Measurements from ENCODE around the gene LIPT2.

Gene LIPT2

DNA sequence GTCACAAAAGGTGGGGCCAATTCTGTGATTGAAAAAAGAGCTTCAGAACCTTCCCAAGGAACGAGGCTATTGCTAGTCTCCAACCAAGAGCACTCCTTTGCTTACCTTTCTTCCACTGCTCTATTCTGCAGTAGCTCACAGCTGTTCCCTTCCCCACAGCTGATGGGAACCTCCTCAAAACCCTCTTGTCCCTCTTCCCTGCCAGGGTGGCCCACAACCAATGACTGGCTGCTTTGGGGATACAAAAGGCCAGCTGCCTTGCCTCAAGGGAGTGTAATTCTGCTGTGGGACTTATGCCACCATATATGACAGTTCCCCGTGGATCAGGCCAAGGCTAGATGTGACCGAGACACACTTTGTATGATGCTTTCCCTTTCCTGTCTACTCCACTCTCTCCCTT is 41.2 kb downstream of the LIPT2 start:
- no peak for ATAC-seq
- TF ChIP-seq ARNTL (CRISPR knock-in tag; IDR thresholded peaks at IDR 0.05; ENCODE audit: borderline replicate concordance, low read depth), result no peak
- TF ChIP-seq ZNF8 (CRISPR knock-in tag; IDR thresholded peaks at IDR 0.05), result no peak
- TF ChIP-seq, protein P1, sequence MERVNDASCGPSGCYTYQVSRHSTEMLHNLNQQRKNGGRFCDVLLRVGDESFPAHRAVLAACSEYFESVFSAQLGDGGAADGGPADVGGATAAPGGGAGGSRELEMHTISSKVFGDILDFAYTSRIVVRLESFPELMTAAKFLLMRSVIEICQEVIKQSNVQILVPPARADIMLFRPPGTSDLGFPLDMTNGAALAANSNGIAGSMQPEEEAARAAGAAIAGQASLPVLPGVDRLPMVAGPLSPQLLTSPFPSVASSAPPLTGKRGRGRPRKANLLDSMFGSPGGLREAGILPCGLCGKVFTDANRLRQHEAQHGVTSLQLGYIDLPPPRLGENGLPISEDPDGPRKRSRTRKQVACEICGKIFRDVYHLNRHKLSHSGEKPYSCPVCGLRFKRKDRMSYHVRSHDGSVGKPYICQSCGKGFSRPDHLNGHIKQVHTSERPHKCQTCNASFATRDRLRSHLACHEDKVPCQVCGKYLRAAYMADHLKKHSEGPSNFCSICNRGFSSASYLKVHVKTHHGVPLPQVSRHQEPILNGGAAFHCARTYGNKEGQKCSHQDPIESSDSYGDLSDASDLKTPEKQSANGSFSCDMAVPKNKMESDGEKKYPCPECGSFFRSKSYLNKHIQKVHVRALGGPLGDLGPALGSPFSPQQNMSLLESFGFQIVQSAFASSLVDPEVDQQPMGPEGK (CRISPR knock-in tag; IDR thresholded peaks at IDR 0.05; ENCODE audit: borderline replicate concordance), result no peak
- TF ChIP-seq ZNF70 (CRISPR knock-in tag; IDR thresholded peaks at IDR 0.05), result no peak
- TF ChIP-seq, protein P2, sequence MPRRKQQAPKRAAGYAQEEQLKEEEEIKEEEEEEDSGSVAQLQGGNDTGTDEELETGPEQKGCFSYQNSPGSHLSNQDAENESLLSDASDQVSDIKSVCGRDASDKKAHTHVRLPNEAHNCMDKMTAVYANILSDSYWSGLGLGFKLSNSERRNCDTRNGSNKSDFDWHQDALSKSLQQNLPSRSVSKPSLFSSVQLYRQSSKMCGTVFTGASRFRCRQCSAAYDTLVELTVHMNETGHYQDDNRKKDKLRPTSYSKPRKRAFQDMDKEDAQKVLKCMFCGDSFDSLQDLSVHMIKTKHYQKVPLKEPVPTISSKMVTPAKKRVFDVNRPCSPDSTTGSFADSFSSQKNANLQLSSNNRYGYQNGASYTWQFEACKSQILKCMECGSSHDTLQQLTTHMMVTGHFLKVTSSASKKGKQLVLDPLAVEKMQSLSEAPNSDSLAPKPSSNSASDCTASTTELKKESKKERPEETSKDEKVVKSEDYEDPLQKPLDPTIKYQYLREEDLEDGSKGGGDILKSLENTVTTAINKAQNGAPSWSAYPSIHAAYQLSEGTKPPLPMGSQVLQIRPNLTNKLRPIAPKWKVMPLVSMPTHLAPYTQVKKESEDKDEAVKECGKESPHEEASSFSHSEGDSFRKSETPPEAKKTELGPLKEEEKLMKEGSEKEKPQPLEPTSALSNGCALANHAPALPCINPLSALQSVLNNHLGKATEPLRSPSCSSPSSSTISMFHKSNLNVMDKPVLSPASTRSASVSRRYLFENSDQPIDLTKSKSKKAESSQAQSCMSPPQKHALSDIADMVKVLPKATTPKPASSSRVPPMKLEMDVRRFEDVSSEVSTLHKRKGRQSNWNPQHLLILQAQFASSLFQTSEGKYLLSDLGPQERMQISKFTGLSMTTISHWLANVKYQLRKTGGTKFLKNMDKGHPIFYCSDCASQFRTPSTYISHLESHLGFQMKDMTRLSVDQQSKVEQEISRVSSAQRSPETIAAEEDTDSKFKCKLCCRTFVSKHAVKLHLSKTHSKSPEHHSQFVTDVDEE (CRISPR knock-in tag; IDR thresholded peaks at IDR 0.05), result no peak
- TF ChIP-seq CREB5 (CRISPR knock-in tag; IDR thresholded peaks at IDR 0.05; ENCODE audit: low read depth), result no peak
- no peak for TF ChIP-seq TCF4 (CRISPR knock-in tag; IDR thresholded peaks at IDR 0.05; ENCODE audit: borderline replicate concordance)
- no peak for TF ChIP-seq ISL1 (CRISPR knock-in tag; IDR thresholded peaks at IDR 0.05)
- TF ChIP-seq, protein P3, sequence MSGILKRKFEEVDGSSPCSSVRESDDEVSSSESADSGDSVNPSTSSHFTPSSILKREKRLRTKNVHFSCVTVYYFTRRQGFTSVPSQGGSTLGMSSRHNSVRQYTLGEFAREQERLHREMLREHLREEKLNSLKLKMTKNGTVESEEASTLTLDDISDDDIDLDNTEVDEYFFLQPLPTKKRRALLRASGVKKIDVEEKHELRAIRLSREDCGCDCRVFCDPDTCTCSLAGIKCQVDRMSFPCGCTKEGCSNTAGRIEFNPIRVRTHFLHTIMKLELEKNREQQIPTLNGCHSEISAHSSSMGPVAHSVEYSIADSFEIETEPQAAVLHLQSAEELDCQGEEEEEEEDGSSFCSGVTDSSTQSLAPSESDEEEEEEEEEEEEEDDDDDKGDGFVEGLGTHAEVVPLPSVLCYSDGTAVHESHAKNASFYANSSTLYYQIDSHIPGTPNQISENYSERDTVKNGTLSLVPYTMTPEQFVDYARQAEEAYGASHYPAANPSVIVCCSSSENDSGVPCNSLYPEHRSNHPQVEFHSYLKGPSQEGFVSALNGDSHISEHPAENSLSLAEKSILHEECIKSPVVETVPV (CRISPR knock-in tag; IDR thresholded peaks at IDR 0.05), result no peak
- no peak for TF ChIP-seq ZC3H10 (CRISPR knock-in tag; IDR thresholded peaks at IDR 0.05)
- no peak for TF ChIP-seq PPARA (CRISPR knock-in tag; IDR thresholded peaks at IDR 0.05; ENCODE audit: borderline replicate concordance)
- TF ChIP-seq, protein P4, sequence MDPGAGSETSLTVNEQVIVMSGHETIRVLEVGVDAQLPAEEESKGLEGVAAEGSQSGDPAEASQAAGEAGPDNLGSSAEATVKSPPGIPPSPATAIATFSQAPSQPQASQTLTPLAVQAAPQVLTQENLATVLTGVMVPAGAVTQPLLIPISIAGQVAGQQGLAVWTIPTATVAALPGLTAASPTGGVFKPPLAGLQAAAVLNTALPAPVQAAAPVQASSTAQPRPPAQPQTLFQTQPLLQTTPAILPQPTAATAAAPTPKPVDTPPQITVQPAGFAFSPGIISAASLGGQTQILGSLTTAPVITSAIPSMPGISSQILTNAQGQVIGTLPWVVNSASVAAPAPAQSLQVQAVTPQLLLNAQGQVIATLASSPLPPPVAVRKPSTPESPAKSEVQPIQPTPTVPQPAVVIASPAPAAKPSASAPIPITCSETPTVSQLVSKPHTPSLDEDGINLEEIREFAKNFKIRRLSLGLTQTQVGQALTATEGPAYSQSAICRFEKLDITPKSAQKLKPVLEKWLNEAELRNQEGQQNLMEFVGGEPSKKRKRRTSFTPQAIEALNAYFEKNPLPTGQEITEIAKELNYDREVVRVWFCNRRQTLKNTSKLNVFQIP (CRISPR knock-in tag; IDR thresholded peaks at IDR 0.05; ENCODE audit: borderline replicate concordance, low read depth), result no peak
- no peak for TF ChIP-seq TOX (CRISPR knock-in tag; IDR thresholded peaks at IDR 0.05; ENCODE audit: borderline replicate concordance)
- no peak for TF ChIP-seq GLIS3 (CRISPR knock-in tag; IDR thresholded peaks at IDR 0.05)
- no peak for TF ChIP-seq SNAI2 (CRISPR knock-in tag; IDR thresholded peaks at IDR 0.05)
- no peak for TF ChIP-seq BACH2 (CRISPR knock-in tag; IDR thresholded peaks at IDR 0.05; ENCODE audit: borderline replicate concordance)
- no peak for TF ChIP-seq OSR1 (CRISPR knock-in tag; IDR thresholded peaks at IDR 0.05)
- no peak for TF ChIP-seq CSDC2 (CRISPR knock-in tag; IDR thresholded peaks at IDR 0.05)

- ATAC-seq, result no peak
- TF ChIP-seq ZFP30 (CRISPR knock-in tag; IDR thresholded peaks at IDR 0.05), result no peak
- TF ChIP-seq, protein P3 (CRISPR knock-in tag; IDR thresholded peaks at IDR 0.05), result no peak
- no peak for TF ChIP-seq ZNF70 (CRISPR knock-in tag; IDR thresholded peaks at IDR 0.05)
- TF ChIP-seq CREB5 (CRISPR knock-in tag; IDR thresholded peaks at IDR 0.05; ENCODE audit: low read depth), result no peak
- no peak for TF ChIP-seq ARNTL (CRISPR knock-in tag; IDR thresholded peaks at IDR 0.05; ENCODE audit: borderline replicate concordance, low read depth)
- TF ChIP-seq, protein P2 (CRISPR knock-in tag; IDR thresholded peaks at IDR 0.05), result no peak
- TF ChIP-seq ZFP3 (CRISPR knock-in tag; IDR thresholded peaks at IDR 0.05), result no peak
- TF ChIP-seq ZNF8 (CRISPR knock-in tag; IDR thresholded peaks at IDR 0.05), result no peak
- no peak for TF ChIP-seq CSDC2 (CRISPR knock-in tag; IDR thresholded peaks at IDR 0.05)
- no peak for TF ChIP-seq ESRRG (CRISPR knock-in tag; IDR thresholded peaks at IDR 0.05)
- no peak for TF ChIP-seq GLIS3 (CRISPR knock-in tag; IDR thresholded peaks at IDR 0.05)
- no peak for TF ChIP-seq OSR1 (CRISPR knock-in tag; IDR thresholded peaks at IDR 0.05)
- TF ChIP-seq ZNF565 (CRISPR knock-in tag; conservative IDR thresholded peaks at IDR 0.05; ENCODE audit: low read depth), result no peak
Observed at GRCh38 chr11:74450318-74450717, 43.2 kb downstream of the LIPT2 start.

Data from SK-N-SH treated with all-trans-retinoic acid at 6 μM for 48 hours (cell line).